Measurements from ENCODE around the gene VAMP4.
"Not testable (repeated sequence)": the region's sequence is repeated elsewhere in the genome, so short reads cannot be mapped to it uniquely, and the experiment has no call there.

VAMP4 gene

DNA sequence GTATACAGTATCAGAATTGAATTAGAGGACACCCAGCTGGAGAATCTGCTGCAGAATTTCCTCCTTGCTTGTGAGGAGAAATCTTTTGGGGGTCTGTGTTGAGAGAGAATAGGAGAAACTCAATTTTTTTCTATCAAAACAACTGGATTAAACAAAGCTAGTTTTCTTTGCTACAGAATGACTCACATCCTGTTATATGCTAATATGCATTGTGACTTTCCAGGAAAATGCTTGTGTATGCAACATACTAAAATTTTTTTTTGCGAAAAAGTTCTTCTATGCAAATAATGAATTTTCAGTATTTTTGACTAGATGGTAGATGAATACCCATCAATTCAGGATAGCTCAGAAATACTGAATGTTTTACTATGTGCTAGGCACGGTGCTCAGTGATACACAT lies 2.2 kb downstream of the VAMP4 start:
- Histone ChIP-seq H3K4me1 (ENCODE audit: control insufficient read depth in 2 of 2, insufficient read depth in 2 of 2, low read length in 2 of 2) (peaks cover 9 to 16% of the 10 kb centered on the region in 2 donors), H3K9me3 (ENCODE audit: control insufficient read depth in 2 of 2, low read length in 2 of 2) (no peaks in the 10 kb centered on the region), H3K27me3 (ENCODE audit: control insufficient read depth in 2 of 2, insufficient read depth in 2 of 2, low read length in 2 of 2) (no peaks in the 10 kb centered on the region), H3K27ac (ENCODE audit: low read depth in 2 of 2, low read length in 2 of 2) (no peak overlapping the region), H3K36me3 (ENCODE audit: control insufficient read depth in 2 of 2, insufficient read depth in 2 of 2, low read length in 2 of 2) (peaks cover 14 to 17% of the 10 kb centered on the region in 2 donors), H3K9ac (ENCODE audit: low read depth in 1 of 2, low read length in 2 of 2) (no peak overlapping the region), H3K4me3 (ENCODE audit: low read length in 2 of 2) (no peak overlapping the region)

- peaks cover 9 to 16% of the 10 kb centered on the region in 2 donors for H3K4me1 ChIP-seq (ENCODE audit: control insufficient read depth in 2 of 2, insufficient read depth in 2 of 2, low read length in 2 of 2)
- H3K9ac ChIP-seq (ENCODE audit: low read depth in 1 of 2, low read length in 2 of 2): no peak overlapping the region
- no peak overlapping the region for H3K27ac ChIP-seq (ENCODE audit: low read depth in 2 of 2, low read length in 2 of 2)
- no peak overlapping the region for H3K4me3 ChIP-seq (ENCODE audit: low read length in 2 of 2)
- no peaks in the 10 kb centered on the region for H3K27me3 ChIP-seq (ENCODE audit: control insufficient read depth in 2 of 2, insufficient read depth in 2 of 2, low read length in 2 of 2)
- no peaks in the 10 kb centered on the region for H3K9me3 ChIP-seq (ENCODE audit: control insufficient read depth in 2 of 2, low read length in 2 of 2)
- peaks cover 14 to 17% of the 10 kb centered on the region in 2 donors for H3K36me3 ChIP-seq (ENCODE audit: control insufficient read depth in 2 of 2, insufficient read depth in 2 of 2, low read length in 2 of 2)
Measured at GRCh38 chr1:171738911-171739310, 3.0 kb downstream of the VAMP4 start.

GRCh38 chr1:171736196-171736595 lies 5.7 kb downstream of the VAMP4 start:
- Histone ChIP-seq H3K27me3 (ENCODE audit: control insufficient read depth in 2 of 2, insufficient read depth in 2 of 2, low read length in 2 of 2) (no peaks in the 10 kb centered on the region), H3K27ac (ENCODE audit: low read depth in 2 of 2, low read length in 2 of 2) (no peak overlapping the region), H3K9me3 (ENCODE audit: control insufficient read depth in 2 of 2, low read length in 2 of 2) (no peaks in the 10 kb centered on the region), H3K9ac (ENCODE audit: low read depth in 1 of 2, low read length in 2 of 2) (no peak overlapping the region), H3K4me3 (ENCODE audit: low read length in 2 of 2) (no peak overlapping the region), H3K4me1 (ENCODE audit: control insufficient read depth in 2 of 2, insufficient read depth in 2 of 2, low read length in 2 of 2) (peaks cover 0 to 4% of the 10 kb centered on the region in 2 donors), H3K36me3 (ENCODE audit: control insufficient read depth in 2 of 2, insufficient read depth in 2 of 2, low read length in 2 of 2) (peaks cover 14 to 17% of the 10 kb centered on the region in 2 donors)

GRCh38 chr1:171730052-171730451 lies 11.8 kb downstream of the VAMP4 start:
- Histone ChIP-seq H3K4me3 (ENCODE audit: low read length in 2 of 2) (no peak overlapping the region), H3K4me1 (ENCODE audit: control insufficient read depth in 2 of 2, insufficient read depth in 2 of 2, low read length in 2 of 2) (no peaks in the 10 kb centered on the region), H3K27me3 (ENCODE audit: control insufficient read depth in 2 of 2, insufficient read depth in 2 of 2, low read length in 2 of 2) (no peaks in the 10 kb centered on the region), H3K9ac (ENCODE audit: low read depth in 1 of 2, low read length in 2 of 2) (no peak overlapping the region), H3K36me3 (ENCODE audit: control insufficient read depth in 2 of 2, insufficient read depth in 2 of 2, low read length in 2 of 2) (peaks cover 6 to 7% of the 10 kb centered on the region in 2 donors), H3K9me3 (ENCODE audit: control insufficient read depth in 2 of 2, low read length in 2 of 2) (no peaks in the 10 kb centered on the region), H3K27ac (ENCODE audit: low read depth in 2 of 2, low read length in 2 of 2) (no peak overlapping the region)

DNA sequence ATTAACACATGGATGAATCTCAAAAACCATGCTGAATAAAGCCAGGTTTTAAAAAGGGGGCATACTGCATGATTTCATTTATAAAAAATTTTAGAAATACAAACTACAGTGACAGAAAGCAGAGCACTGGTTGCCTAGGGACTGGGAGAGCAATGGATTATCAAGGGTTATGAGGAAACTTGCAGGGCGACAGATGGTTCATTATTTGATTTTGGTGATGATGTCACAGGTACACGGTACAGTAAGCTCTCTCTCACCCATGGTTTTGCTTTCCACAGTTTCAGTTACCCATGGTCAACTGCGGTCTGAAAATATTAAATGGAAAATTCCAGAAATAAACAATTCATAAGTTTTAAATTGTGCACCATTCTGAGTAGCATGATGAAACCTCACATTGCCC lies 14.1 kb downstream of the VAMP4 start:
- no peaks in the 10 kb centered on the region for H3K4me1 ChIP-seq (ENCODE audit: control insufficient read depth in 2 of 2, insufficient read depth in 2 of 2, low read length in 2 of 2)
- no peak overlapping the region for H3K27ac ChIP-seq (ENCODE audit: low read depth in 2 of 2, low read length in 2 of 2)
- H3K36me3 ChIP-seq (ENCODE audit: control insufficient read depth in 2 of 2, insufficient read depth in 2 of 2, low read length in 2 of 2): peaks cover 6 to 8% of the 10 kb centered on the region in 2 donors
- no peaks in the 10 kb centered on the region for H3K9me3 ChIP-seq (ENCODE audit: control insufficient read depth in 2 of 2, low read length in 2 of 2)
- no peak overlapping the region for H3K4me3 ChIP-seq (ENCODE audit: low read length in 2 of 2)
- no peak overlapping the region for H3K9ac ChIP-seq (ENCODE audit: low read depth in 1 of 2, low read length in 2 of 2)
- no peaks in the 10 kb centered on the region for H3K27me3 ChIP-seq (ENCODE audit: control insufficient read depth in 2 of 2, insufficient read depth in 2 of 2, low read length in 2 of 2)

DNA sequence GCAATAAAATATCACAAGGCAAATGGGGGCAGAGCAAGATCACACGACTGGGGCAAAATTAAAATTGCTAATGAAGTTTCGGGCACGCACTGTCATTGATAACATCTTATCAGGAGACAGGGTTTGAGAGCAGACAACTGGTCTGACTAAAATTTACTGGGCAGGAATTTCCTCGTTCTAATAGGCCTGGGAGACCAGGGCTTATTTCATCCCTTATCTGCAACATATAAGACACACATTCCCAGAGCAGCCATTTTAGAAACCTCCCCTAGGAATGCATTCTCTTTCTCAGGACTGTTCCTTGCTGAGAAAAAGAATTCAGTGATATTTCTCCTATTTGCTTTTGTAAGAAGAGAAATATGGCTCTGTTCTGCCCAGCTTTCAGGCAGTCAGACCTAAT lies 18.7 kb downstream of the VAMP4 start:
- not testable (repeated sequence) for H3K4me3 ChIP-seq (ENCODE audit: low read length in 2 of 2); H3K9ac ChIP-seq (ENCODE audit: low read depth in 1 of 2, low read length in 2 of 2); H3K36me3 ChIP-seq (ENCODE audit: control insufficient read depth in 2 of 2, insufficient read depth in 2 of 2, low read length in 2 of 2); H3K9me3 ChIP-seq (ENCODE audit: control insufficient read depth in 2 of 2, low read length in 2 of 2); H3K27me3 ChIP-seq (ENCODE audit: control insufficient read depth in 2 of 2, insufficient read depth in 2 of 2, low read length in 2 of 2); H3K27ac ChIP-seq (ENCODE audit: low read depth in 2 of 2, low read length in 2 of 2); H3K4me1 ChIP-seq (ENCODE audit: control insufficient read depth in 2 of 2, insufficient read depth in 2 of 2, low read length in 2 of 2)

GRCh38 chr1:171718848-171719247 lies 23.0 kb downstream of the VAMP4 start:
- H3K36me3 ChIP-seq (ENCODE audit: control insufficient read depth in 2 of 2, insufficient read depth in 2 of 2, low read length in 2 of 2): peaks cover 3 to 5% of the 10 kb centered on the region in 2 donors
- no peaks in the 10 kb centered on the region for H3K9me3 ChIP-seq (ENCODE audit: control insufficient read depth in 2 of 2, low read length in 2 of 2)
- H3K9ac ChIP-seq (ENCODE audit: low read depth in 1 of 2, low read length in 2 of 2): no peak overlapping the region
- H3K27ac ChIP-seq (ENCODE audit: low read depth in 2 of 2, low read length in 2 of 2): no peak overlapping the region
- no peak overlapping the region for H3K4me3 ChIP-seq (ENCODE audit: low read length in 2 of 2)
- H3K27me3 ChIP-seq (ENCODE audit: control insufficient read depth in 2 of 2, insufficient read depth in 2 of 2, low read length in 2 of 2): no peaks in the 10 kb centered on the region
- peaks cover 0 to 2% of the 10 kb centered on the region in 2 donors for H3K4me1 ChIP-seq (ENCODE audit: control insufficient read depth in 2 of 2, insufficient read depth in 2 of 2, low read length in 2 of 2)

DNA sequence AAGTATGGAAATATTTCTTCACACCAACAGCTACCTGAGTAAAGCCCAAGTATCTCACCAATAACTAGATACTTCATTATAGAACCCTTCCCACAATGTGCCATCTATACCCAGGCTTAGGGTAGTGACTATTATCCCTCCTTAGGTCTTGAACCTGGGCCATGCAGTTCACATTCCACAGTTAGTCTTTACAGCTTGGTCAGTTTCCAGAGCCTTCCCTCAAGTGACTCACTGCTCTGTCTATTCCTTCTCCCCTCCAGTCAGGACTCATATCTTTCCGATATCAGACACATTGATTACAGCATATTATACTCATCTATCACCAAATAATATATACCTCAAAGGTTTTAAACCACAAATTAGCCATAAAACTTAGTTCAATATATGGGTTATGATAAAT lies 23.6 kb downstream of the VAMP4 start:
- Histone ChIP-seq H3K4me1 (ENCODE audit: control insufficient read depth in 2 of 2, insufficient read depth in 2 of 2, low read length in 2 of 2) (peaks cover 0 to 2% of the 10 kb centered on the region in 2 donors), H3K9me3 (ENCODE audit: control insufficient read depth in 2 of 2, low read length in 2 of 2) (no peaks in the 10 kb centered on the region), H3K27ac (ENCODE audit: low read depth in 2 of 2, low read length in 2 of 2) (no peak overlapping the region), H3K4me3 (ENCODE audit: low read length in 2 of 2) (no peak overlapping the region), H3K9ac (ENCODE audit: low read depth in 1 of 2, low read length in 2 of 2) (no peak overlapping the region), H3K27me3 (ENCODE audit: control insufficient read depth in 2 of 2, insufficient read depth in 2 of 2, low read length in 2 of 2) (no peaks in the 10 kb centered on the region), H3K36me3 (ENCODE audit: control insufficient read depth in 2 of 2, insufficient read depth in 2 of 2, low read length in 2 of 2) (peaks cover 3% of the 10 kb centered on the region in 2 donors)

- peaks cover 3% of the 10 kb centered on the region in 2 donors for H3K36me3 ChIP-seq (ENCODE audit: control insufficient read depth in 2 of 2, insufficient read depth in 2 of 2, low read length in 2 of 2)
- H3K27ac ChIP-seq (ENCODE audit: low read depth in 2 of 2, low read length in 2 of 2): no peak overlapping the region
- no peaks in the 10 kb centered on the region for H3K9me3 ChIP-seq (ENCODE audit: control insufficient read depth in 2 of 2, low read length in 2 of 2)
- no peaks in the 10 kb centered on the region for H3K27me3 ChIP-seq (ENCODE audit: control insufficient read depth in 2 of 2, insufficient read depth in 2 of 2, low read length in 2 of 2)
- H3K4me1 ChIP-seq (ENCODE audit: control insufficient read depth in 2 of 2, insufficient read depth in 2 of 2, low read length in 2 of 2): peaks cover 0 to 2% of the 10 kb centered on the region in 2 donors
- H3K9ac ChIP-seq (ENCODE audit: low read depth in 1 of 2, low read length in 2 of 2): no peak overlapping the region
- H3K4me3 ChIP-seq (ENCODE audit: low read length in 2 of 2): no peak overlapping the region
Measured at GRCh38 chr1:171717062-171717718, 24.7 kb downstream of the VAMP4 start.

DNA sequence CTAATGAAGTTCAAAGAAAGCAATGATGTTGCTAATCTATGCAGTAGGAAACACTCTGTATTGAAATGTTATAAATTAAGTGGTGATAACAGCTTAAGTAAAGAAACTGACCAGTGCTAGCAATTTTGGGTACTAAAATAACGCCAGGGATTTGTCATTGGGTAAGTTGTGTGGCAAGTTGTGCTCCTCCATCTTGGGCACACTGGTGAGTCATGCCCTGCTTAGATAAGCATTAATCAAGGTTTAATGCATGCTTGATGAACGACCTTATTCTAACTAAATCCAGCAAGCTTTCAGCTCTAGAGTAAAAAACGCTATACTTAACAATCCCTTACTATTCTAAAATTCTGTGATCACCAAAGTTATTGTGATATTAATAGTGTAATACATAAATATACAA lies 25.2 kb downstream of the VAMP4 start:
- no peaks in the 10 kb centered on the region for H3K27me3 ChIP-seq (ENCODE audit: control insufficient read depth in 2 of 2, insufficient read depth in 2 of 2, low read length in 2 of 2)
- no peak overlapping the region for H3K4me3 ChIP-seq (ENCODE audit: low read length in 2 of 2)
- H3K9me3 ChIP-seq (ENCODE audit: control insufficient read depth in 2 of 2, low read length in 2 of 2): no peaks in the 10 kb centered on the region
- H3K36me3 ChIP-seq (ENCODE audit: control insufficient read depth in 2 of 2, insufficient read depth in 2 of 2, low read length in 2 of 2): peaks cover 3% of the 10 kb centered on the region in 2 donors
- no peak overlapping the region for H3K9ac ChIP-seq (ENCODE audit: low read depth in 1 of 2, low read length in 2 of 2)
- no peak overlapping the region for H3K27ac ChIP-seq (ENCODE audit: low read depth in 2 of 2, low read length in 2 of 2)
- peaks cover 0 to 2% of the 10 kb centered on the region in 2 donors for H3K4me1 ChIP-seq (ENCODE audit: control insufficient read depth in 2 of 2, insufficient read depth in 2 of 2, low read length in 2 of 2)

All from mucosa of rectum (tissue), 2 donors.